HG03565 (cell line): Measurements from ENCODE around the gene RAB28.

Experiments used
- ATAC-seq: cut with Tn5 transposase; IDR thresholded peaks from one replicate; pipeline ENCODE4 v1.9.1; 2021; ENCODE audit warnings: mild to moderate bottlenecking, moderate library complexity; ENCODE audit not compliant: unreplicated experiment

Gene RAB28

DNA sequence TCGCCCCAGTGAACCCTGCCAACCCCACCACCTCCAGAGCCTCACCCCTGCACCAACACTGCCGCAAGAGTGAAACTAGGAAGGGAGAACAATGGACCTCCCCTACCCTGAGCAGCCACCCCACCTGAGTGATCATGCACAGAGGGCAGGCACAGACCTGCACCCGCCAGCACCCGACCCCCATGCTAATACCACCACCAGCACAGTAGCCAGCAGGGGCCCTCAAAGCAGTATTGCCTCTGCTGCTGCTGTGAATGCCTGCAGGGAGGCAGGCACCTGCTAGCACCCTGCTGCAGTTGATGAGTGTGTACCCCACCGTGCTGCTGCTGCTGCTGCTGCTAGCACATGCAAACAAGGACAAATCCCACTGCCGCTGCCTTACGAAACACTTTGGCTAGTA is 100.1 kb downstream of the RAB28 start:
- ATAC-seq = no peak

- ATAC-seq = peak; percentile 79
Measured at GRCh38 chr4:13378973-13379759, 105.0 kb downstream of the RAB28 start.

GRCh38 chr4:13371048-13371447 is 113.1 kb downstream of the RAB28 start:
- ATAC-seq = no peak

DNA sequence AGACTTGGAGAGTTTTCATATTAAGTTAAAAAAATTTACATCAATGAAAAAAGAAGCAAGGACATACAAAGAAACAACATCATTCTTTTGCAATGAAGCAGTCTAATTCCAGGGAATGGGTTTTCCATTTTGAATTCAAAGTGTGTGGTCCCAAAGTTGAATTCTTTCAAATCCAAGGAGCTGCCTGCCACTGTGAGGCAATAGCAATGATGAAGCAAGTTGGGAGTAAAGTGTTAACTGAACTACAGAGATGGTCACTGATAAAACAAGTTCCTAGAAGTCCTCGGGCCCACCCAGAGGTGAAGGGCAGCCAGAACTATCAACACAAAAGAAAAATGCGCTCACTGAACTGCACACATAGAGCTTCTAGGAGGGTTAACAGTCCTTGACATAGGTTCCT is 115.9 kb downstream of the RAB28 start:
- ATAC-seq = no peak

DNA sequence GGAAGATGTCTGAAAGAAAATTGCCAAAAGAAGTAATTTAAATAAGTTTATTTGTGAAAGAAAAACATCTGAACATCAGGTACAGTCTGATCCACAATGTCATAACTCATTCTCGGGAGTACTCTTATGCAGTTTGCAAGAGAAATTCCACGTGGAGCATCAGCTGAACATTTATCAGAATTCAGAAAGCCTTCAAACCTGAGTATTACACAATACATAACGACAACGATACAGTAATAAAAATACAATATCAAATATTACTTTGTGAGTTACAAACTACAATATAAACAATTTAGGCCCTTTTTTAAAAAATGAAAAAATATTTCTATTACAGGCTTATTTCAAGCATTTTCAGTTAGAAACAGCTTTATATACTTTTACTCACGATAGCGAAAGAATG is 116.4 kb downstream of the RAB28 start:
- ATAC-seq = no peak

DNA sequence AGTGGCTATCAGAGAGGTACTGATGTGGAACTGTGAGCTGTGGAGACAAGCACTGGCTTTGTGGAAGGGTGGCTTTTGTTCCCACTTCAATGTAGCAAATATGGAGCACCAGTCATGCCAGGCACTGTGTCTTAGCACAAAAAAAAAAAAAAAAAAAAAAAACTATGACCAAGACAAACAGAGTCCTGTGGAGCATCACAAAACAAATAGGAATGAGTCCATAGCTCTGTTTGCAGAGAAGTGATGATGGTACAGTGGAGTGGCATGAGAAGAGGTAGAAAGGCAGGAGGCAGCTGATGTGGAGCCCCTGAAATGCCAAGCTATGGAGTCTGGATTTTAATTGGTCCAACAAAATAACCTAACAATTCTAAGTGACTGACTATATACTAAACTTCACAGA is 116.9 kb downstream of the RAB28 start:
- no peak for ATAC-seq

GRCh38 chr4:13365195-13365594 is 118.9 kb downstream of the RAB28 start:
- no peak for ATAC-seq

DNA sequence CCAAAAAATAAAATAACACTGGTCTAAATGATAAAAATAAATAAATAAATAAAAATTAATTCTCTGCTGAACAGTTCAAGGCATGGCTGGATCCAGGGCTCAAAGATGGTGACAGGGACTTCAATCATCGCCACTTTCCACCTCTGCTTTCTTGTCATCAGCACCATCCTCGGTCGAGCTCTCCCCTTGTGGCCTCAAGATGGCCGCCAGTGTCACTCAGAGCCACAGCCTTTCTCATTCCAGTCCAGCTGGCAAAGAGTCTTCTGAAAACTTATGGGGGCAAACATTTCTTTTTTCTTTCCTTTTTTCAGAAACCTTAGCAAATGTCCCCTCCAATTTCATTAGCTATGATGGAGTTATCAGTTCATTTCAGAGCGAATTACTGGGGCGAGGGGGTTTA is 119.5 kb downstream of the RAB28 start:
- no peak for ATAC-seq

DNA sequence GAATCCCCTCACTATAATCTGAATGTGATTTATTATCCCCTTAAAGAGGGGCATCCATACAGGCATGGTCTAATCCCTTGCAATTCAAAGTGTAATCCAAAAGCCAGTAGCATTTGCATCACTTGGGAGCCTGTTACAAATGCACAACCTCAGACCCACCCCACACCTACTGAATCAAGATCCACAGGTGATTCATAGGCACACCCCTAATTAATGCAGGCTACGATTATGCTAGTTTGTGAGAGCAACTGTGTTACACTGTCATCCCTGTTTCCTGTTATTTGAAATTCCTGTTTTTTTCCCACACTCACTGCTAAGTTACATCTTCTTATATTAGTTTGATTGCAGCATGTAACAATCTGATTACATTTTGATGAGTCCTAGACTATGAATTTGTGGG is 120.0 kb downstream of the RAB28 start:
- ATAC-seq = no peak

GRCh38 chr4:13359809-13360208 is 124.3 kb downstream of the RAB28 start:
- no peak for ATAC-seq

GRCh38 chr4:13355111-13355880 is 128.8 kb downstream of the RAB28 start:
- ATAC-seq = no peak

- ATAC-seq = no peak
Measured at GRCh38 chr4:13349096-13349495, 135.0 kb downstream of the RAB28 start.

DNA sequence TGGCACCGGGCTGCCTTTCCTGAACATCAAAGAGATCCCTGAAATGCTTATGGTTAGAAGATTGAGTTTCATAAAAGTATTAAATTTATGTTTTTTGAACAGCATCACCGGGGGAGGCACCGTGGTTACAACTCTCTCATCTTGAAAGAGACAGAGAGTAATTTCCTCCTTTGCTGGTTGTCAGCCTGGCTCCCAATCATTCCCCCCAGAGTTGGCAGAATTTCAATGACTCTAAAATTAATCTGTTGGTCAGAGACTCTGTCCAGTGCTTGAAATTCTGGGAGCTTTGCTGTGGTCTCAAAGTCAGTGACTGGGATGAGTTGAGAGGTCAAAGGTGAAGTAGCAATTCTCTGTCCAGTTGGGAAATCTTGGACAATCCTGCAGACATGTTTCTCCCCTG is 135.9 kb downstream of the RAB28 start:
- no peak for ATAC-seq

DNA sequence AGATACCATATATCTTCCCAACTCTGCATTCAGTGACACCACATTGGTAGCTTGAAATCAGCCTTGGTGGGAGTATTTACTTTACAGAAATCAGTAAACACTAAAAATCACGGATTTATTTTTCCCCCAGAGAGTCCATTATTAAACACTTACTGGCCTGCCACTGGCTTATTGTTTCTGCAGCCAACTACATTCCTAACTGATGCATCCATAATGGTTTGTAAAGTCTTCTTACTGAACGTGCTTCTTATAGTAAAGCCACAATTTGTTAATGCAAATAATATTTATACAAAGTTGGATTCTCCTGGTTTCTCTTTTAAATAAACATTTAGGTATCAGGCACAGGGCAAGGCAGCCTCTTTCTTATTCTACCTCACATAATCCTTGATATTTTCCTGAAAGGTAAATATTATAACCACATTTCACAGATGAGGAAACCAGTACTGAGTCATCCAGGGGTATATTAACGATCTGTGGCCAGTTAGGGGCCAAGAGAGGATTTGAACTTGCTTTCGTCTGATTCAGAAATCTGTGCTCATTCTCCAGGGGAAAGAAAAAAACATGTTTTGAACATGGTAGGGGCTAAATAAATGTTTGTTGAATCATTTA is 136.5 kb downstream of the RAB28 start:
- no peak for ATAC-seq

DNA sequence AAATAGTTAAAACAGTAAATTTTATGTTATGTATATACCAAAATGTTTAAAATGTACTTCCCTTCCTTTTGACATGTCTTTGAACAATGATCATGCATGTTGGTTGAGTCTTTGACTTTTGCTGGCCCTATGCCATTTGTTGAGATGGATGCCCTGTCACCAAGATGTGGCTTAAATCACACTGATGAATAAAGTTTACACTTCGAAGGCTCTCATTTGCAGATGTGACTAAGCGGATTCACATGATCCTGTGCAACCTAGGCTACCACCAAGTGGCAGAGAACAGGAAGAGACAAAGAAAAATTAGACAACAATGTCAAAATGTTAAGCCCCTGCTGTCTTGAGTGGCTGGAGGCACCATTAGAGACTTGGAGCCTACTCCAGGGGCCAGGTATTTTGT is 139.9 kb downstream of the RAB28 start:
- no peak for ATAC-seq

GRCh38 chr4:13340672-13341071 is 143.5 kb downstream of the RAB28 start:
- no peak for ATAC-seq

- no peak for ATAC-seq
Measured at GRCh38 chr4:13331827-13332226, 152.3 kb downstream of the RAB28 start.

GRCh38 chr4:13329963-13330362 is 154.2 kb downstream of the RAB28 start:
- no peak for ATAC-seq

DNA sequence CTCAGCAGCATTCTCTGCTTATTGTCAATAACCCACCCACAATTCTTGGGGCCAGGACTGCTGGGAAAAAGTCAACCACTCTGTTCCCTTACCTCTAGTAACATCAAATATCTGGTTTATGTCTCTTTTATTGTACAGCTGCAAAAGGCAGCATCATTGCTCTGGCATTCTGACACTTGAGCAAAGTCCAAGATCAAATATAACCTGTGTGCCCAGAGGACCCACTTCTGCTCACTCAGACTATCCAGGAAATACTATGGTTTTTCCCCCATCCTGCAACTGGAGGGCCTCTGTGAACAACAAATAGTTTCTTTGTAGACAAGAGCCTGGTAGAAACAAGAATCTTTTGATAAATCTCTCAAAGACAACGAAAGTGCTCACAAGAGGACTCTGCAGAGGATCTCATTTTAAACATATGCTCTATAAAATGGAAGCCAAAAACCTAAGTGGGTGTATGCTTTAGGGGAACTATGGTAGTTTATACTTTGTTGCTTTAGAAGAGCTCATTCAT is 154.7 kb downstream of the RAB28 start:
- no peak for ATAC-seq

DNA sequence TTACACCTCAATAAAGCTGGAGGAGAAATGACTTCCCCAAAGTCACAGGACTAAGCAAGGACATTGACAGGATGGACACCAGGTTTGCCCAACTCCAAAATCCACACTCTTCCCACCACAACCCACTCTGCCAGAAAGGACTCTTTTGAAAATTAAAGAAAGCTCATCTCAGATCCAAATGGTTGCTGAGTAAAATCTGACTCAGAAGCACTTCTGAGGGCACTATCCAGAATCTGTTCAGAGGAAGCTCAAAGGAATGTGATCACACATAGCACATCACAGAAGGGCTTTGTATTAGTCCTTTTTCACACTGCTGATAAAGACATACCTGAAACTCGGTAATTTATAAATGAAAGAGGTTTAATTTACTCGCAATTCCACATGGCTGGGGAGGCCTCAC is 155.5 kb downstream of the RAB28 start:
- ATAC-seq = no peak

DNA sequence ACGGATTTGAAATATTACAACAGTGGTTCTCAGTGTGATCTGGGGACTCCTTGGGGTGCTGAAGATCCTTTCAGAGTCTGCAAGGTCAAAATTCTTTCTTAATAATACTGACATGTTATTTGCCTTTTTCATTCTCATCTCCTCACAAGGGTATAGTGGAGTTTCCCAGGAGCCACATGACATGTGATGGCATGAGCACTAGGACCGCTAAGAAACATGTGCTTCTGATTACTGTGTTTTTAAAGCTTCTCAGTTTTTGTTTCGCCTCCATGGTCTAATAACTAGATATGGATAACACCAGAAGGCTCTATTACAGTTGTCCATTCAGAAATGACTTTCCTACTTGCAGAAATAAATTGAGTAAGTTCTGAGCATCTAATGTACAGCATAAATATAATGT is 156.1 kb downstream of the RAB28 start:
- no peak for ATAC-seq

DNA sequence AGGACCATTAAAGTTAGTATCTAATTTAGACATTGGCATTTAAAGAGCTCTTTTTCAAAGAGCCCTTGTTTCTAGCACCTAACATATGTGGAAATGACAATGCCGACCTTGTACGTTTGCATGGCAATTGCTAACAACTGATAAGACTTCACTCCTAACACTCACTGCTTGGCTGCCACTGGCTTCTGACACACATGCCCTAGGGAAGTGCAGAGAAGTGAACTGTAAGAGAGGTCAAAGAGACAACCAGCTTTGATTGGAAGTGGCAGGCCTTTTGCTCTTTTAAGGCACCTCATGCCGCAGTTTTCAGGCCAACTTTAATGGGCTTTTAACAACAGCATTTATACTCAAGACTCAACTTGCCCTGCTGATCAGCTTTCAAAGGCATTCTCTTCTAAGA is 158.4 kb downstream of the RAB28 start:
- ATAC-seq = no peak
